ENCODE data around the gene ACBD4. TPM values are rescaled to one million over a fixed set of nuclear protein-coding genes. Genes with fewer than 3 reads are reported as not detected.

Gene ACBD4
- total and polyA plus RNA-seq, 2 of the 13 experiments (the other 11 are each of a cell fraction or from before 2014, with no cell fraction given): 16.1 to 26.9 TPM

DNA sequence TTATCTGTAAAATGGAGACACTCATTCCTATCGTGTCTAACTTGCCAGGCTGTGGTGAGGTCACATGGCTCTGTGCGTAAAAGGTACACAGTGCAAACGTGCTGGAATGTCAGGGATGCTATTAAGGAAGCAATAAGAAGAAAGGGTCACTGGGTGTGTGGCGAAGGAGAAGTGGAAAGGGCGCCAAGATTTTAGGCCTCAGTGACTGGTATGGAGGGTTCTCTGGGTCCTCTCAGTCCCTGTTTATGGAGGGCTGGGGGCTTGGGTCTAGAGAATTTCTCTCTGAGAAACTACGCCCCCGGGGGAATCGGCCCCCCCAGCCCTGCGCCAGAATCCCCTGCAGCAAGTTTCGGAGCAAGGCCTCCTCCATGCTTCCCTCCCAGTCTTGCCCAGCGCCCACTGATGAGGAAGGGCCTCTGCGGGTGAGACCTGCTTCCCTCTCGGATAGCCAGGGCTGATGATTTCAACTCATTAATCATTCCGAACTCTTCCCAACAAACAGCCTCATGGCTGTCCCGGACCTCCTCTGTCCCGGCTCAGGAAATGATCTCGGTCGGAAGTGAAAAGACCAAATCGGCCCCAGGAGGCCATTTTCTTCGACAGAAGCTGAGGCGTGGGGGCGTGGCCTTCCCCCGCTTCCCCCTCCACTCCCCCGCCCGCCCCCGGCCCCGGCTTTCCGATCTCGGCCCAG lies 11.5 kb downstream of the ACBD4 start (continued):
- TF ChIP-seq CAMTA2 (CRISPR knock-in tag; IDR thresholded peaks at IDR 0.05; ENCODE audit: borderline replicate concordance): no peak
- no peak; the same call in 1 of the 2 replicates for TF ChIP-seq ZNF431 (CRISPR knock-in tag; IDR thresholded peaks at IDR 0.05; ENCODE audit: borderline replicate concordance, low read depth)
- TF ChIP-seq JARID2 (CRISPR knock-in tag; IDR thresholded peaks at IDR 0.05; ENCODE audit: insufficient replicate concordance): no peak
- TF ChIP-seq NFE2L2 (IDR thresholded peaks at IDR 0.05; ENCODE audit: low read length): no peak
- TF ChIP-seq TCF7L2 (IDR thresholded peaks at IDR 0.05; ENCODE audit: low read depth, low read length): no peak
- no peak for TF ChIP-seq REPIN1 (CRISPR knock-in tag; IDR thresholded peaks at IDR 0.05; ENCODE audit: borderline replicate concordance, low read depth)
- TF ChIP-seq ZNF451 (CRISPR knock-in tag; IDR thresholded peaks at IDR 0.05): no peak
- TF ChIP-seq PTBP1 (IDR thresholded peaks at IDR 0.05; ENCODE audit: low read depth, low read length, poor library complexity, severe bottlenecking): no peak
- no peak for TF ChIP-seq ZNF703 (CRISPR knock-in tag; IDR thresholded peaks at IDR 0.05; ENCODE audit: borderline replicate concordance)
- TF ChIP-seq NRL (CRISPR knock-in tag; IDR thresholded peaks at IDR 0.05; ENCODE audit: borderline replicate concordance): no peak
- TF ChIP-seq SRSF4 (IDR thresholded peaks at IDR 0.05; ENCODE audit: low read depth, low read length, poor library complexity, severe bottlenecking): no peak
- no peak for TF ChIP-seq STAT5B (CRISPR knock-in tag; IDR thresholded peaks at IDR 0.05)
- no peak for TF ChIP-seq ZNF576 (CRISPR knock-in tag; IDR thresholded peaks at IDR 0.05)
- TF ChIP-seq GATAD1 (CRISPR knock-in tag; IDR thresholded peaks at IDR 0.05): no peak
- no peak for TF ChIP-seq KLF9 (CRISPR knock-in tag; IDR thresholded peaks at IDR 0.05; ENCODE audit: low read depth)
- no peak for TF ChIP-seq ZBTB10 (CRISPR knock-in tag; IDR thresholded peaks at IDR 0.05; ENCODE audit: borderline replicate concordance)
- TF ChIP-seq CBX5 (CRISPR knock-in tag; IDR thresholded peaks at IDR 0.05; ENCODE audit: borderline replicate concordance): no peak
- no peak for TF ChIP-seq MIER2 (CRISPR knock-in tag; IDR thresholded peaks at IDR 0.05)
- TF ChIP-seq RCOR2 (CRISPR knock-in tag; IDR thresholded peaks at IDR 0.05): no peak
- TF ChIP-seq ZNF564 (CRISPR knock-in tag; IDR thresholded peaks at IDR 0.05): no peak
- TF ChIP-seq SMAD1 (CRISPR knock-in tag; IDR thresholded peaks at IDR 0.05; ENCODE audit: borderline replicate concordance, low read depth): no peak; the same call in 1 of the 2 replicates
- no peak for TF ChIP-seq ZSCAN30 (CRISPR knock-in tag; IDR thresholded peaks at IDR 0.05)
- no peak for TF ChIP-seq FOXP4 (CRISPR knock-in tag; IDR thresholded peaks at IDR 0.05)
- no peak for TF ChIP-seq FOSL2 (CRISPR knock-in tag; IDR thresholded peaks at IDR 0.05)
- TF ChIP-seq SP1 (IDR thresholded peaks at IDR 0.05): no peak
- no peak for TF ChIP-seq SP1 (CRISPR knock-in tag; IDR thresholded peaks at IDR 0.05)
- no peak for TF ChIP-seq HDAC1 (CRISPR knock-in tag; IDR thresholded peaks at IDR 0.05)
- no peak for TF ChIP-seq PCBP2 (optimal IDR thresholded peaks at IDR 0.05; ENCODE audit: low read depth, low read length, poor library complexity, severe bottlenecking)
